Astrocyte of the cerebellum (primary cell): ENCODE measurements around the gene ZNF433.

Experiments
- DNase-seq: peaks from one replicate; pipeline ENCODE4 v3.0.0-alpha.2; 2011; ENCODE audit warnings: low read depth
- H3K4me3 ChIP-seq: 2 replicates; pipeline ENCODE4 v1.5.1; 2011; ENCODE audit warnings: mild to moderate bottlenecking, low read depth, low read length, moderate library complexity
- in situ Hi-C: cut with HindIII; loops from 2 replicates; pipeline ENCODE4 v1.10.0; 2017; ENCODE audit warnings: low sequenced_read_pairs
- TF ChIP-seq, protein P1 (sequence below): IDR thresholded peaks from 2 replicates; pipeline ENCODE4 v1.5.1; 2012; ENCODE audit warnings: low read length, low read depth, moderate library complexity, mild to moderate bottlenecking; ENCODE audit errors: missing control alignments

ZNF433 gene

DNA sequence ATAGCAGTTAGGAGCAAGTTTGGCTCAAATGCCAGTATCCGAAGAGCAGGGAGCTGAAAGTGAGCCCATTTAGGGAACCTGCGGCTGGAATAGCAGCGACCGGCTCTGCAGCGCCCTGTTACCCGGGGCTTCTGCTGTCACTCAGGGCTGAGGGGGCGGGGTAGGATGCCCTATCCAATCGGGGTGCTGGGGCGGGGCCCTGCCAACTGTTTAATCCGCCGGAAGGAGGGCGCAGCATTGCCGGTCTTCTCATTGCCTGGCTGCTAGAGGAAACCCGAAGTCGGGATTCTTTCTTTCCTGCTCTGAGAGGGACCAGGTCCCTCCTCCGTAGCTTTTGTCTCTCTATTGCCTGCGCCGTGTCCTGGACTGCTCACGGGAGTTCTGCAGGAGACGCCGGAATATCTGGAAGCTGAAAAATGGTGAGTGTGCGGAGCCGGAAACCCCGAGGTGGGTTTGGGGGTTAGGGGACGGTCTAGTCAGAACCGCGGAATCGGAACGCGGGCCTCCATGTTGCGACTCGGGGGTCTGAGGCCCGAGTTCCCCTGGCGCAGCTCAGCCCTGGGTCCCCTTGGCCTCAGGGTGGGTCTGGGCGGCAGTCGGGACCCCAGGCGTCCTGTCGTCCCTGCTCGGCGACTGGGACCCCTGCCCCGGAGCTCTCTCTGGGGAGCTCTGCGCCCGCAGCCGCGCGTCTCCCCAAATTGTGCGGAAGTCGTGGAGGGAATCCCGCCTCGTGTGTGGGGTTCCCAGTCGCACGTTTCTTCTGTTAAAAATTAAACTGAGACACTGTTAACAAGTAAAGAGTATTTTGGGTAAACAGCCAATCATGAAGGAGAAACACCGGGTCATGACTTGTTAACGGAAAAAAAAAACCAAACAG is 47.8 kb downstream of the ZNF433 start:
- DNase-seq: peak; percentile 82
- TF ChIP-seq, protein P1, sequence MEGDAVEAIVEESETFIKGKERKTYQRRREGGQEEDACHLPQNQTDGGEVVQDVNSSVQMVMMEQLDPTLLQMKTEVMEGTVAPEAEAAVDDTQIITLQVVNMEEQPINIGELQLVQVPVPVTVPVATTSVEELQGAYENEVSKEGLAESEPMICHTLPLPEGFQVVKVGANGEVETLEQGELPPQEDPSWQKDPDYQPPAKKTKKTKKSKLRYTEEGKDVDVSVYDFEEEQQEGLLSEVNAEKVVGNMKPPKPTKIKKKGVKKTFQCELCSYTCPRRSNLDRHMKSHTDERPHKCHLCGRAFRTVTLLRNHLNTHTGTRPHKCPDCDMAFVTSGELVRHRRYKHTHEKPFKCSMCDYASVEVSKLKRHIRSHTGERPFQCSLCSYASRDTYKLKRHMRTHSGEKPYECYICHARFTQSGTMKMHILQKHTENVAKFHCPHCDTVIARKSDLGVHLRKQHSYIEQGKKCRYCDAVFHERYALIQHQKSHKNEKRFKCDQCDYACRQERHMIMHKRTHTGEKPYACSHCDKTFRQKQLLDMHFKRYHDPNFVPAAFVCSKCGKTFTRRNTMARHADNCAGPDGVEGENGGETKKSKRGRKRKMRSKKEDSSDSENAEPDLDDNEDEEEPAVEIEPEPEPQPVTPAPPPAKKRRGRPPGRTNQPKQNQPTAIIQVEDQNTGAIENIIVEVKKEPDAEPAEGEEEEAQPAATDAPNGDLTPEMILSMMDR: no peak
- peak overlapping the region; percentile 82 for H3K4me3 ChIP-seq
- in situ Hi-C loops: no loop called here

DNA sequence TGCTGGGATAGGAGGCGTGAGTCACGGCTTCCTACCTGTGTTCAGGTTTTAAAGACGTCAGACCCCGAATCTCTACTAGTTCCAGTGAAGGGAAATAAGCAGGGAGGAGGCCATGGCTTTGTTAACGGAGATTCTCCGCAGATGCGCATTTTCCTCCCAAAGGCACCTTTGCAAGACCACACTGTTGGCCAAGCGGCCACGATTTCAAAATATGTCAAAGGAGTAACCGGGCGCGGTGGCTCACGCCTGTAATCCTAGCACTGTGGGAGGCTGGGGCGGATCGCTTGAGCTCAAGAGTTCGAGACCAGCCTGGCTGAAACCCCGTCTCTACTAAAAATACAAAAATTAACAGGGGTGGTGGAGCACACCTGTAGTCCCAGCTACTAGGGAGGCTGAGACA is 48.7 kb downstream of the ZNF433 start:
- in situ Hi-C loops: no loop called here
- no peak for DNase-seq
- TF ChIP-seq, protein P1: no peak
- no peak overlapping the region for H3K4me3 ChIP-seq

- DNase-seq: no peak
- H3K4me3 ChIP-seq: no peak overlapping the region
- in situ Hi-C loops: no loop called here
- TF ChIP-seq, protein P1: no peak
These were observed 50.5 kb downstream of the ZNF433 start for GRCh38 chr19:11984986-11985385.

GRCh38 chr19:11982526-11982925 is 53.0 kb downstream of the ZNF433 start:
- no peak overlapping the region for H3K4me3 ChIP-seq
- in situ Hi-C loops: no loop called here
- no peak for DNase-seq
- TF ChIP-seq, protein P1: no peak

- no peak for DNase-seq
- in situ Hi-C loops: no loop called here
- H3K4me3 ChIP-seq: no peak overlapping the region
- TF ChIP-seq, protein P1: no peak
These were observed 56.0 kb downstream of the ZNF433 start for GRCh38 chr19:11979527-11979926.

DNA sequence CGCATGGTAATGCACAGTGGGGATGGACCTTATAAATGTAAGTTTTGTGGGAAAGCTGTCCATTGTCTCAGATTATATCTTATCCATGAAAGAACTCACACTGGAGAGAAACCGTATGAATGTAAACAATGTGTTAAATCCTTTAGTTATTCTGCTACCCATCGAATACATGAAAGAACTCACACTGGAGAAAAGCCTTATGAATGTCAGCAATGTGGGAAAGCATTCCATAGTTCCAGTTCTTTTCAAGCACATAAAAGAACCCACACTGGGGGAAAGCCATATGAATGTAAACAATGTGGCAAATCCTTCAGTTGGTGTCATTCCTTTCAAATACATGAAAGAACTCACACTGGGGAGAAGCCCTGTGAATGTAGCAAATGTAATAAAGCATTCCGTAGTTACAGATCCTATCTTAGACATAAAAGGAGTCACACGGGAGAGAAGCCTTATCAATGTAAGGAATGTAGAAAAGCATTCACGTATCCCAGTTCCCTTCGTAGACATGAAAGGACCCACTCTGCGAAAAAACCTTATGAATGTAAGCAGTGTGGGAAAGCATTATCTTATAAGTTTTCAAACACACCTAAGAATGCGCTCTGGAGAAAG is 56.9 kb downstream of the ZNF433 start:
- TF ChIP-seq, protein P1: no peak
- in situ Hi-C loops: no loop called here
- DNase-seq: no peak
- H3K4me3 ChIP-seq: no peak overlapping the region
